Hematopoietic multipotent progenitor cell (in vitro differentiated cells): ENCODE results near the gene LGALS16. TPM values are rescaled to one million over a fixed set of nuclear protein-coding genes. Genes with fewer than 3 reads are reported as not detected.
"Not testable (repeated sequence)": the region's sequence is repeated elsewhere in the genome, so short reads cannot be mapped to it uniquely, and the experiment has no call there.

Source experiments
- DNase-seq, 3 donors: peaks; one replicate each; pipeline ENCODE4 v3.0.0-alpha.2; 2011 to 2015; ENCODE audit warnings: low read depth in 2 of 3, low spot score in 2 of 3
- total RNA-seq: library from RNA; depleted of rRNA; stranded (reverse); fragments of >200 nt; gene quantifications from one replicate; pipeline ENCODE4 v1.2.3, GENCODE V29; 2012

The LGALS16 gene, protein sequence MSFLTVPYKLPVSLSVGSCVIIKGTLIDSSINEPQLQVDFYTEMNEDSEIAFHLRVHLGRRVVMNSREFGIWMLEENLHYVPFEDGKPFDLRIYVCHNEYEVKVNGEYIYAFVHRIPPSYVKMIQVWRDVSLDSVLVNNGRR
- not detected for total RNA-seq

DNA sequence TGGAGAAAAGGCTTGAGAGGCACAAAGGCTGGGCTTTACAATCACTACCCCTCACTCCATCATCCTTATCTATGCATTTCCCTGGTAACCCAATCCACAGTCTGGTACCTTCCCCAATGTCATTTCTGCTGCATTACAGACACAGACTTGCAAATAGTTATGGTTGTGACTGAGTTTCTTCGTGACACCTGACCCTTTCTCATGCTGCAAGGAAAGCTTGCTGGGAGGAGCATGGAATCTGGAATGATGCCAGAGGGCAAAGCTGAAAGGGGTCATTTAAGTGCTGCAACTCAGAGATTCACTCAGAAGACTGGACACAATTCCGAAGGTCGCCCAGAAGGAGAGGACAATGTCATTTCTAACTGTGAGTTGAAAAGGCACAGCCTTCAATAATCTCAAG lies at the start of gene LGALS16:
Gene LGALS16 (plus strand): TSS at position 301 of the 400 bp plus-strand sequence. CDS start 49 bp downstream, at position 350.
- DNase-seq = no peak

DNA sequence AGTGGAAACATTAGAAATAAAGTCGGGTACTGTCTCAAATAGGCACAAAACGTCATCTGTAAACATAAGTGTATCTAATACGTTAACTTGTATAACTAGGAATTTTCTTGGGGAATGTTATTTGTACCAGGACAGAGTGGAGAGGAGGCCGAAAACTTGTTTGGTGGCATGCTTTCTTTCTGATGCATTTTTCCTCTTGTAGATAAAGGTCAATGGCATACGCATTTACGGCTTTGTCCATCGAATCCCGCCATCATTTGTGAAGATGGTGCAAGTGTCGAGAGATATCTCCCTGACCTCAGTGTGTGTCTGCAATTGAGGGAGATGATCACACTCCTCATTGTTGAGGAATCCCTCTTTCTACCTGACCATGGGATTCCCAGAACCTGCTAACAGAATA lies 48.7 kb upstream of the LGALS16 start:
- no peak for DNase-seq

DNA sequence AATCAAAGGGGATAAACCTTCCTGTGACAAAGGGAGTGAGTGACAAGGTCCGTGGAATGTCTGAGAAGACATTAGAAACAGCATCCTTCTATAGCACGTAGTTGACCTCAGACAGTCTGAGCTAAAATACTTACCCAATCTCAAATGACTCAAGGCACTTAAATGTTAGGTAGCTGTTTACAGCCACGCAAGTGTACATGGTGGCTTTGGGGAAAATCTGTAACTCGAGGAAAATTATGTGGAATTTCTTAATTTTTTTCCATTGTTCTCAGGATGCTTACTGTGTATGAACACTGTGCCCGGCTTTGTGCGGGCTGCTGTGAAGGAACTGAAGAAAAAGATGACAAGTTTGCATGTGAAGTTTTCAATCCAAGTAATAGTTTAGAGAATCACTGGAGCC lies 48.2 kb upstream of the LGALS16 start:
- DNase-seq = no peak

DNA sequence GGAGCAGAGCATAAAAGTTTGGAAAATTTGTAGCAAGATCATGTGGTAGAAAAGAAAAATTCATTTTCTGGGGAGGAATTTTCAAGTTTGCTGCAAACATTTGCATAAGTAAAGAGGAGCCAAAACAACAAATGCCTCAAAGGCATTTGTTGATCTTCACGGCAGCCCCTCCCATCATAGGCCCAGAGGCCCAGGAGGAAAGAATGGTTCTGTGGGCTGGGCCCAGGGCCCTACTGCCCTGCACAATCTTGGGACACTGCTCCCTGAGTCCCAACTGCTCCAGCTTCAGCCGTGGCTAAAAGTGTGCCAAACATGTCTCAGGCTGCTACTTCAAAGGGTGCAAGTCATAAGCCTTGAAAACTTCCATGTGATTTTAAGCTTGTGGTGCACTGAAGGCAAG lies 42.1 kb upstream of the LGALS16 start:
- no peak for DNase-seq

DNA sequence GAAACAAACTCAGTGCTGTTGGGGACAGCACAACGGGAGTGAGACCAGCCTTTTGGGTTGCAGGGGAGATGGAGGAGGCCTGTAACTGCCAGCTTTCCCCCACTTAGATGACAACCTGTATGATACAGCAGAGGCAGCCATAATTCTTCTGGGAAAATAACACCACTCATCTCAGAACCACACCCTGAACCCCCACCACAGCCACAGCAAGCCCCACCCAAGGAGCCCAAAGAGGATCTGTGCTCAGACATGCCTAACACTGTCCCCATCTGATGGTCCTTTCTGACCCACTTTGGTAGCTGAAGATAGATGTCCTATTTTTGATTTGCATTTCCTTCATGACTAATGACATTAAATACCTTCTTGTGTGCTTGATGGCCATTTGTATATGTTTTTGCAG lies 38.0 kb upstream of the LGALS16 start:
- DNase-seq = no peak

DNA sequence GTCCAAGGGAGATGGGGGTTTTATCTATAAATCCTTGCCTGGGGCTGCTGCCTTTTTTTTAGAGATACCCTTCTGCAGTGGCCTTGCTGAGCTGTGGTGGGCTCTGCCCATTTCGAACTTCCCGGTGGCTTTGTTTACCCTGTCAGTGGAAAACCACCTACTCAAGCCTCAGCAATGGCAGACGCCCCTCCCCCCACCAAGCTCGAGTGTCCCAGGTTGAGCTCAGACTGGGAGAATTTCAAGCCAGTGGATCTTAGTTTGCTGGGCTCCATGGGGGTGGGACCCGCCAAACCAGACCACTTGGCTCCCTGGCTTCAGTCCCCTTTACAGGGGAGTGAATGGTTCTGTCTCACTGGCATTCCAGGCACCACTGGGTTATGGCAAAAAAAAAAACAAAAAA lies 31.8 kb upstream of the LGALS16 start:
- no peak for DNase-seq

DNA sequence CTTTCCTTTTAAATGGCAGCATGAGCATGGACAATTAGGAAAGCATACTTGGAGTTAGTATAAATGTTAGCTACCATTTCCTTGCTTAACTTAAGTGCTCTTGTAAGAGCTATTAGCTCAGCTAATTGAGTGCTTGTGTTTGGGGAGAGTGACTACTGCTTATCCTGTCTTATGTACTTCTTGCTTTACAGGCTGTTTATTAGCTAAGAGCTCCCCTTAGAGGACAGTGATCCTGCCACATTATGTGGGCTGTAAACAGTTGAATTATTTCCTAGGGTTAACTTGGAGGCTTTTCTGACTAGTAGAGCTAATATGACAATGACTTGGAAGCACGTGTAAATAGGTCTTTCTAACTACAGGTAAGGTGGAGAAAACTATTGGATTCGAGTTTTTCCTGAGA lies 28.1 kb upstream of the LGALS16 start:
- DNase-seq = not testable (repeated sequence)

DNA sequence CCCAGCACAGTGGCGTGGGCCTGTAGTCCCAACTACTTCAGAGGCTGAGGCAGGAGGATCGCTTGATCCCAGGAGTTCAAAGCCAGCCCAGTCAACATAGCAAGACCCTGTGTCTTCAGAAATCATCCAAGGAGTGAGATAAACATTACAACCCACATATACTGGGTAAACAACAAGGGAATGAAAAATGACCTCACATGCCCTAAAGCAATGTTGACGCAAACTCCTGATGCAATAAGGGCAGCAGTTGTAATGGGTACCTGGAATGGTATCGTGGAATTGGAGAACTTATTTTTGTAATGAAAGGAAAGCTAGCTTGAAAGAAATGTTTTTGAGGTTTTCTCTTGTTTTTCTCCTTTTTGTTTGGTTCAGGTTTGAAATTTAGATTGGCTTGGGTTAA lies 24.5 kb upstream of the LGALS16 start:
- DNase-seq = no peak

DNA sequence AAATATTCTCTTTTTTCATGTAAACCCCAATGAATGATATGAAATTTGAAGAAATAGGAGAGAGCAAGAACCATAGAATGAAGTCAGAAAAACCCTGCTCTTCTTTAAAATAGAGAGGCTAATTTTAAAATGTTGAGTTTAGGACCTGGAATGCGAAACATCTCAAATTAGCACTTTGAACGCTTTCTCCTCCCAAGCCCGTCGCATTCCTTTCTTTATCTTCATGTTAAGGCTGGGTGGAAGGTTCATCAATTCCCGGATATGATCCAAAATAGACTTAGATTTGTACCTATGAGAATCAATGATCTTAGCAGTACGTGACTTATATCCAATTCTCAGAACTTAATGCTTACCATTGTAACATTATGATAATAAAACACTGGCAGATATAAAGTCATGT lies 24.1 kb upstream of the LGALS16 start:
- no peak for DNase-seq

DNA sequence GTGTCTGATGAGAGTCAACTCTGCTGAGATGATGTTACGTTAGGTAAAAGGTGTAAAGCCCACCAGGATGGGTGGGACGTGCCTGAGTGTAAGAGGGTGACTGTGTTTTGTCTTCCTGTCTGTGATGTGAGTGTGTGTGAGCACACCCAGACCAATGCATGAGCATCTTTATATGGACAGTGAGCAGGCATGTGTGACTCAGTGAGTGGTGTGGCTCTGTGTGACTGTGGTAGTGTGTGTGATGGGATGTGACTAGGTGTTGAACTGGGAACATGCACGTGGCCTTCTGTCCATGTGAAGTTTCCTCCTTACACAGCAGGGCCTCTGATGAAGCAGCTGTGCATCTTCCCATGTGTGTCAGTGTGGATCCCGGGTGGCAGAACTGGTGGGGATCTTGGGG lies 17.8 kb upstream of the LGALS16 start:
- no peak for DNase-seq

DNA sequence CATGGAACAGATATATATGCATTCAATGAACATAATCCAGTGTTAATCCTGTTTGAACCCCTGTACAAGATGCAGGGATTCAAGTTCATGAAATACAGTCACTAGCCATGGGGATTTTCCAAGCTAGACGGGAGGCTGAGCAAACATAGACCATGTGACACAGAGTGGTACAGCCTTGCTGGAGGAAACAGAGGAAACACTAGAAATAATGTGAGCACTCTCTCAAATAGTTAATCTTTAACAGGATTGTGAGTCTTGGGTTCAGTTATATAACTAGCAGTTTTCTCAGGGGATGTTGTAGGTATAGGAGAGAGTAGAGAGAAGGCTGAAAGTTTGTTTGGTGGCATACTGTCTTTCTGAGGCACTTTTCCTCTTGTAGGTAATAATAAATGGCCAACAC lies 13.9 kb upstream of the LGALS16 start:
- DNase-seq = no peak

DNA sequence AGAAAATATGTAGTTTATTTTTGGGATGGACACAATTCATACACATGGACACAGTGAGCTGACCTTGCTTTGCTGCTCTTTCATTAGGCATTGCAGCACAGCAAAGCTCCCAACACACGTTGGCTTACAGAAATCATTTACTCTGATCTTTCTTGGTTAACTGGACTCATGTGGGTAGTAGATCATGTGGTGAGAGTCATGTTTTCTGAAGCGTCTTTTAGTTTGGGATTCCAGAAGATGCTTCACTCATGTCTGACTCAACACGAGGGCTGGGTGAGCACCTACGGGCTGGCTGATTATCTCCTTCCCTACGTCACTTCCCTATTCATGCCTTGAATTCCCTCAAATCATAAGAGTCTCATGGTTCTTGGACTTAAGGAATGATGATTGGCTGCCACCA lies 12.1 kb upstream of the LGALS16 start:
- no peak for DNase-seq

DNA sequence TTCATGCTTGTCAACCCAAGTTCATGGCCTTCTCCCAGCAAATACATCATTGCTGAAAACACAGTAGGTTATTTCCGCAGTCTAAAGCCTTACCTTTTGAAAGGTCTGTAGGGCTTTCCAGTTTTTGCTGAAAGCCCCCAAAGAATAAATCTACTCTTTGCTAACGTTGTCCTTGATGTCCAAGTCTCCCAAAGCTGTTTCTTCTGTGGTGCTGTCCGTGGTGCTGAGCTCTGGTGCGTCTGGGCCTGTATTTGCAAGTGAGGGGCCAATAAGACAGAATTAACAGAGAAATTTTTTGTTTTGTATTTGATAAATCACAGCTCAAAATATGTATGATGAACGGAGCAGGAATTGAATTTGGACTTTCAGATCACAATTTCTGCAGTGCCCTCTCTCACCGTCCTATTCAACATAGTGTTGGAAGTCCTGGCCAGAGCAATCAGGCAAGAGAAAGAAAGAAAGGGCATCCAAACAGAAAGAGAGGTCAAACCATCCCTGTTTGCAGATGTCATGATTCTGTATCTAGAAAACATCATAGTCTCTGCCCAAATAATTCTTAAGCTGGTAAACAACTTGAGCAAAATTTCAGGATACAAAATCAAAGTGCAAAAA lies 9.8 kb upstream of the LGALS16 start:
- peak in 2 of 3 donors; percentile 21 to 52 for DNase-seq

DNA sequence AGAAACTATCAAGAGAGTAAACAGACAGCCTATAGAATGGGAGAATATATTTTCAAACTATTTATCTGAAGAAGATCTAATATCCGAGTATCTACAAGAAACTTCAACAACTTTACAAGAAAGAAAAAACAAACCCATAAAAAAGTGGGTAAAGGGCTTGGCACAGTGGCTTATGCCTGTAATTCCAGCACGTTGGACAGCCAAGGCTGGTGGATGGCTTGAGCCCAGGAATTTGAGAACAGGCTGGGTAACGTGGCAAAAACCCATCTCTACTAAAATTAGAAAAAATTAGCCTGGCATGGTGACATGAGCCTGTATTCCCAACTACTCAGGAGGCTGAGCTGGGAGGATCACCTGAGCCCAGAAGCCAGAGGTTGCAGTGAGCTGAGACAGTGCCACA lies 7.8 kb upstream of the LGALS16 start:
- no peak for DNase-seq

DNA sequence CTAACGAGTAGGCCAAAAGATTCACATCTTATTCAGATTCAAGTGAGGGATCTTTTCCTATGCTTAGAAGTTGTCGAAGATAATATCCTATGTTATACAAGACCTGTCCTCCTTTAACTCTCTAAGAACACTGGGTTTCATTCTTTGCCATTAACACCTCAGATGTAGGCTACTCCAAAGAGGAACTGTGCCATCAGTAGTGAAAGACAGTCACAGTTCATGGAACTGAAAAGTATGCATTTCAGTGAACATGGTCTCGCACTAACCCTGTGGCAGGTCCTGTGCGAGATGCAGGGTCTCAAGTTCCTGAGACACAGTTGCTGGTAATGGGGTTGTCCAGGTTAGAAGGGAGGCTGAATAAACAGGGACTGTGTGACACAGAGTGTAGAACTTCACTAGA lies 4.1 kb downstream of the LGALS16 start:
- no peak for DNase-seq

DNA sequence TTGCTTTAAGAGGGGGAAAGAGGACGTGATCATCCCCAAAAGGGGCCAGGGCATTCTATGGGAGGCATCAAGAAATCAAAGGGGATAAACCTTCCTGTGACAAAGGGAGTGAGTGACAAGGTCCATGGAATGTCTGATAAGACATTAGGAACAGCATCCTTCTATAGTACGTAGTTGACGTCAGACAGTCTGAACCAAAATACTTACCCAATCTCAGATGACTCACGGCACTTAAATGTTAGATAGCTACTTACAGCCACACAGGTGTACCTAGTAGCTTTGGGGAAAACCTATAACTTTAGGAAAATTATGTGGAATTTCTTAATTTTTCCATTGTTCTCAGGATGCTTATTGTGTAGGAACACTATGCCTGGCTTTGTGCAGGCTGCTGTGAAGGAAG lies 4.9 kb downstream of the LGALS16 start:
- no peak for DNase-seq

DNA sequence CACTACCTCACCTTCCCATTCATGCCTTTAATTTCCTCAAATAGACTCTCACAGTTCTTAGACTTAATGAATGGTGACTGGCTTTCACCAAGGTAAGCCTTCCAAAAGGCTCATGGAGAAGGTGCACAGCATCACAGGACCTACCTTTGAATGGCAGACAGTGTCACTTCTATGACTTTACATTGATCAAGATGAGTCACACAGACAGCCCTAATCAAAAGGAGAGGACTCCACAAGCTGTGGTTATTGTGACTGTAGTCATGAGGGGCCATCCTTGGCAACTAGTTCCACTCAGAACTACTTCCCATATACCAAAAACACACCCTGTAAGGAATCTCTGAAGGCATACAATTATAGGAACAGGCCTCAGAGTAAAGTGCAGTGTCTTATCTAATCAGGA lies 5.9 kb downstream of the LGALS16 start:
- no peak for DNase-seq

DNA sequence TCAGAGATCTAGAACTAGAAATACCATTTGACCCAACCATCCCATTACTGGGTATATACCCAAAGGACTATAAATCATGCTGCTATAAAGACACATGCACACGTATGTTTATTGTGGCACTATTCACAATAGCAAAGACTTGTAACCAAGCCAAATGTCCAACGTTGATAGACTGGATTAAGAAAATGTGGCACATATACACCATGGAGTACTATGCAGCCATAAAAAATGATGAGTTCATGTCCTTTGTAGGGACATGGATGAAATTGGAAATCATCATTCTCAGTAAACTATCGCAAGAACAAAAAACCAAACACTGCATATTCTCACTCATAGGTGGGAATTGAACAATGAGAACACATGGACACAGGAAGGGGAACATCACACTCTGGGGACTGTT lies 14.1 kb downstream of the LGALS16 start:
- DNase-seq = not testable (repeated sequence)

DNA sequence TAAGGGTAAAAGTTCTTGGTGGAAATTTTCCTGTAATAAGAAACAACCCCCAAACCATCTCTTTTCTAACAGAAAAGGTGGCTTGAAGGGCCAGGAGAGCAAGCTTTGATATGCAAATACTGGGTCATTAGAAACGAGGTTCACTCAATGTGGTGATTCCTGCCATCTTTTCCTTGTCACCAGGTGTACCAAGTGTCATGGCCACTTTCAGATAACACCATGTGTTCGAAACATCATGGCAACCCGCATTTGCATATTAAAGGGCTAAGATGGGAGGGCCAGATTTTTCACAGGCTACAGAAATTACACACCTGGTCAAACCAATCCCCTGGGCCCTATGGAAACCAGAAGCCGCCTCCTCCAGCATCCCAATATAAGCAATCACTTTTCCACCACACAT lies 15.3 kb downstream of the LGALS16 start:
- no peak for DNase-seq

DNA sequence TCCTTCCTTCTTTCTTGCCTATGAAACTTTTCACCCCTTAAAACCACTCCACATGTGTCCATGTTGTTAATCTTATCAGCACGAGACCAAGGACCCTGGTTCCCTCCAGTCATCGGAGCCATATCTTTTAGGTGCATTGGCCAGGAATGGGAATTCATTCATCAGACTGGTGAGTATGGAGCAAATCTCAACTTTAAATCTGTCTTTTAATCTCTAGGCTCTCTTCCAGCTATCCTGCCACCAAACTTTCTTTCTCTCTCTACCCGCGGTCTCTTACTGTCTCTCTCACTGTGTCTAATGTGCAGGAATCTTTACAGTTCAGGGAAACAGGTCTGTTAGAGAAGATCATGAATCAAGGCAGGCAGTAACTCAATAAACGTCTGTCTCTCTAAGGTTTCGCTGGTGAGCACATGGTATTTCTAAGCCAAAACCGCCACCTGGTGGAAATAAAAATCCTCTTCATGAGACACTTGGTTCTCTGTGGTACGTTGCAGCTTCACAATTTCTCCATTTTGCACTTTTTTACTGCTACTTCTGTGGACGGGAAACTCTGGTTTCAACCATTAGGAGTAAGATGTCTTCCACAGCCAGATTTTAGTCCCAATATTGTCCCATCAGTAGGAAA lies 16.1 kb downstream of the LGALS16 start:
- DNase-seq = peak; percentile 25 to 87 (median 57)

DNA sequence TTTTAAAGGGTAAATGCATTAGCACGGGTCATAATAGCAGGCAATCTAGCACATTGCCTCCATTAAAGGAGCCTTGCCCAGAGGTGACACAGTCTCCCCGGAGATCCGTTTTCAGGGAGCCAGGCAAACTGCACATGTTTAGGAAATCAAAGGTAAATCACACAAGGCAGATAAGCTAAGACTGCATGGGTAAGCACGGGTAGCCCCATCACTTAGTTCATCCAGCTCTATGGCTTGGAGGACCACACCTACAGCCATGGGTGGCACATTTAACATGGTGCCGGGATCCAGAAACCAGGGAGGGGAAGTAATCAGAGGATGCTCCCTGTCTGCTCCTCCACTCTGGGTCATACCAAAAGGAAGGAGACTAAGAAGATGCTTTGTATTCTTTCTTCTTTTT lies 16.8 kb downstream of the LGALS16 start:
- no peak for DNase-seq

DNA sequence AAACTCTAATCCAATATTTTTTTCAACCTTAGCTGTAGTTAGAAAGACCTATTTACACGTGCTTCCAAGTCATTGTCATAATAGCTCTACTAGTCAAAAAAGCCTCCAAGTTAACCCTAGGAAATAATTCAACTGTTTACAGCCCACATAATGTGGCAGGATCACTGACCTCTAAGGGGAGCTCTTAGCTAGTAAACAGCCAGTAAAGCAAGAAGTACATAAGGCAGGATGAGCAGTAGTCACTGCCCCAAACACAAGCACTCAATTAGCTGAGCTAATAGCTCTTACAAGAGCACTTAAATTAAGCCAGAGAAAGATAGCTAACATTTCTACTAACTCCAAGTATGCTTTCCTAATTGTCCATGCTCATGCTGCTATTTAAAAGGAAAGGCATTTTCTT lies 18.1 kb downstream of the LGALS16 start:
- not testable (repeated sequence) for DNase-seq

DNA sequence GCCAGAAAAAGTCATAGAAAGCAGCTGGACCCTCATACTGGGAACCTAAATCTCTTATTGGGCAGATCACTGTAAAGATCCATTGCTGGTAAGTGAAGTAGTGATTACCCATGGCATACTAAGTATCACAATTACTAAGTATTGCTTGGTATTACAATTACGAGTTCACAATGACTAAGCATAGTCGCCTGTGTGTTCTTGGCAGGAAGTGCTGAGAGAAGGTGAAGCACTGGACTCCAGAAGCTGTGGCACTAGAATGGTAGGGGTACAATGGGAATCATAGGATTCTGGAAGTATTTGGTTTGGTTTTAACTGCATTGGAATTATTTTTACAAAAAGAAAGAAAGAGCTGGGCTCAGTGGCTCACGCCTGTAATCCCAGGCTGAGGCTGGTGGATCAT lies 20.3 kb downstream of the LGALS16 start:
- peak in 1 of 3 donors; percentile 21 for DNase-seq
